Activated naive CD4-positive, alpha-beta T cell treated with anti-CD3 and anti-CD28 coated beads, Interleukin-2, amount 50 U/mL, for 72 hours (primary cell): ENCODE results near the gene NPTXR. TPM values are rescaled to one million over a fixed set of nuclear protein-coding genes. Genes with fewer than 3 reads are reported as not detected.

Experiments used
- ATAC-seq, 2 donors: fragments of 150-1000 bp; cut with Tn5 transposase; 2 replicates each; pipeline ENCODE4 v1.10.0; 2021; ENCODE audit warnings: mild to moderate bottlenecking in 2 of 2, moderate library complexity in 2 of 2
- DNase-seq, 2 donors: peaks; one replicate each; pipeline ENCODE4 v3.0.0; 2021 to 2022; ENCODE audit warnings: low spot score in 2 of 2
- H3K27ac Mint-ChIP-seq, 2 donors: one replicate each; pipeline ENCODE4 v1.8.0; 2022; ENCODE audit warnings: mild to moderate bottlenecking in 2 of 2, mixed read lengths in 2 of 2
- H3K36me3 Mint-ChIP-seq, 2 donors: one replicate each; pipeline ENCODE4 v1.8.0; 2022; ENCODE audit warnings: mixed read lengths in 2 of 2
- H3K9me3 Mint-ChIP-seq, 2 donors: one replicate each; pipeline ENCODE4 v1.8.0; 2022; ENCODE audit warnings: mixed read lengths in 2 of 2
- total RNA-seq, 2 donors: library from RNA; stranded (reverse); gene quantifications; one replicate each; pipeline ENCODE4 v1.2.3, GENCODE V29; 2022

The NPTXR gene
- total RNA-seq: 1 to 10 TPM in 1 of 2 donors, under 1 TPM in 1; 0.75 to 1.1 TPM

DNA sequence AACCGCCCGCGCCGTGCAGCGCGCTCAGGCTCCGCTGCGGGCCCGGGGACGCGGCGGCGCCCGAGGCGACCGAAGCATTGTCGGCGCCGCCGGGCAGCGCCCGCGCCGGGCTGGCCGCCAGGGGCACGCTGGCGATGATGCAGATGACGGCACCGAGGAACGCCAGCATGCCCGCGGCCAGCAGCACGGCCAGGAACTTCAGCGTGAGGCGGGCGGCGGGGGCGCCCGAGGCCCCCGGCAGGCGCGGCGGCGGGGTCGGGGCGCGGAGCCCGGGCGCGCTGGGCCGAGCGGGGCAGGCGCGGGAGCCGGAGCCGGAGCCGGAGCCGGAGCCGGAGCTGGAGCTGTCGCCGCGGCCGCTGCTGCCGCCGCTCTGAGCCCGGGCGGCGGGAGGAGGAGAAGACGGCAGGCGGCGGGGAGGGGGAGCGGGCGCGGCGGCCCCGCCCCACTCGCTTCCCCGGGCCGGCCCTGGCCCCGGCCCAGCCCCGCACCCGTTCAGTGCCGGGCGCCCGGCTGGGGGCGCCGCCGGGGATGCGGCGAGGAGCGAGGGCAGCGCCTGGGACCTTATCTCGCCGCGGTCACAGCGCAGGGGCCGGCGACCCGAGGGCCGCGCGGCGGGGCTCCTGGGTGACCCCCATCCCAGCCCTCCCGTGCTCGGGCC, at the start of gene NPTXR:
TSS of gene NPTXR (minus strand) at position 372 of the 658 bp plus-strand sequence.
- peak in 1 of 2 donors; percentile 30 for DNase-seq
- Mint-ChIP-seq H3K9me3 (no peaks in the 10 kb centered on the region), H3K36me3 (no peaks in the 10 kb centered on the region), H3K27ac (no peak within 1 kb of the TSS)
- ATAC-seq: peak; percentile 66 to 70

DNA sequence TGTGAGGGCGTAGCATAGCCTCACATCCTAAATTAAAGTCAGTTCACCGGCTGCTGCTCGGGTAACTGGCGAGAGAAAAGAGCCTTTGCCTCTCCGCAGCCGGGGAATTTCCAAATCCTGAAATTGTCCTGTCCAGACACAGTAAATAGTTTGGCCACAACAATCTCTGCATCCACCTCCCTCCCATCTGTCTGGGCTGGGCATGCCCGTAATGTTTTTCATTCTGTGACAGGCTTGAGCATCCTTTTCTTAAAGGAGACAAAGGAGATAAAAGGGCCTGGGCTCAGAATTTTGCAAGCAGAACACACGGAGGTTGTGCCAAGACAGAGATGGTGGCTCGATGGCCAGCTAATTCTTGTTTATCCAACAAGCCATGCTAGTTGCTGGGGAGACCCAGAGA, 47.4 kb upstream of the NPTXR start:
- Mint-ChIP-seq H3K9me3 (no peaks in the 10 kb centered on the region), H3K36me3 (no peaks in the 10 kb centered on the region)

DNA sequence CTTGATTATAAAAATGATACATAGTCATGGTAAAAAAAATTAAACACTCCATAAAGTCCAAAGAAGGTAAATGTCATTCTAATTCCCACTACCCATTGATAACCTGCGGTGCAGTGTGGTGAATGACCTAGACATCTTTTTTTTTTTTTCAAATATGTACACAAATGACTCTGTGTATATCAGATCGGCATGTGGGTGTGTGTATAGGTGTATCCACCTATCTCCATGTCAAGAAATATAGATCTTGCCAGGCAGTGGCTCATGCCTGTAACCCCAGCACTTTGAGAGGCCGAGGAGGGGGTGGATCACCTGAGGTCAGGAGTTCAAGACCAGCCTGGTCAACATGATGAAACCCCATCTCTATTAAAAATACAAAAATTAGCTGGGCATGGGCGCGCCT, 46.5 kb upstream of the NPTXR start:
- no peak overlapping the region for H3K27ac Mint-ChIP-seq
- H3K36me3 Mint-ChIP-seq: no peaks in the 10 kb centered on the region
- no peaks in the 10 kb centered on the region for H3K9me3 Mint-ChIP-seq
- no peak for DNase-seq
- ATAC-seq: no peak

More for the DNA sequence above, 47.4 kb upstream of the NPTXR start:
- DNase-seq: no peak
- no peak for ATAC-seq
- H3K27ac Mint-ChIP-seq: no peak overlapping the region

DNA sequence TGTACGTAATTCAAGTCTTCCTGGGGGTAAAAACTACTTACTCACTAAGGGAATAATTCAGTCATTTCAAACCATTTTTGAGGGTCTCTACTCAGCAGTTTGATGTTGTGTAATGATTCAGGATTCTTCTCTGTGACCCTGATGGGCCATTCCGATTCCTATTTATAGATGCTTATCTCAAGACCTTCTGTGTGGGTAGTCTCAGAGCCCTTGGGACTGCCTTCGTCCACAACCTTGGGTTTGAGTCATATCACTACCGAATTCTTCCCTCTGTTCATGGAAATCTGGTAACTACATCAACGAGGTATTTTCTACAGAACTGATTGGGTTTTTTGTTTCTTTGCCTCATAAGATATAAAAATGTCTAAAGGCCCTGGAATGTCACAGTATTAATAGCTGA, 42.5 kb upstream of the NPTXR start:
- Mint-ChIP-seq H3K27ac (no peak overlapping the region), H3K9me3 (no peaks in the 10 kb centered on the region), H3K36me3 (no peaks in the 10 kb centered on the region)
- DNase-seq (no peak), ATAC-seq (no peak)

DNA sequence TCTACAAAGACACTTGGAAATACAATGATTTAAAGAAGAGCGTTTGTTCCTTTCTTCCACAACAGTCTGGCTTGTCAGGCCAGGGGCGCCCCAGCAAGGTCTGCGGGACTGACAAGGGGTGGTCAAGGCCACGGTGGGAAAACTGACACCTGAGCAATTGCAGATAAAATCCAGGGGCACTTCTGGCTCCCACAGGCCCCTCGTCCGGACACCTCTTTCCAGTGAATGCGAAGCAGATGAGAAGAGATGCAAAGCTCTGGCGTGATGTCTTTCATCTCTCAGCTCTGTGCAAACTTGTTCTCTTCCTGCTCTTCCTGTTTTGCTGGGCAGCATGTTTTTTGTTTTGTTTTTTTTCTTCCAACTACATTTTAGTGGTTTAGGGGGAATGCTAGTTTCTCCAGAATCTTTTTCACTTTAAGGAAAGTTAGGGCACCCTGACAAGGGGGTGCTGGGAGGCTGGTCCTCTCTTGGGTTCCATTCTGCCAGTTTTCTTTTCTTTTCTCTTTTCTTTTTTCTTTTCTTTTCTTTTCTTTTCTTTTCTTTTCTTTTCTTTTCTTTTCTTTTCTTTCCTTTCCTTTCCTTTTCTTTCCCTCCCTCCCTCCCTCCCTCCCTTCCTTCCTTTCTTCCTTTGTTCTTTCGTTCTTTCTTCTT, 39.3 kb upstream of the NPTXR start:
- H3K36me3 Mint-ChIP-seq: no peaks in the 10 kb centered on the region
- peak overlapping the region in 1 of 2 donors; percentile 63 for H3K27ac Mint-ChIP-seq
- ATAC-seq (no peak), DNase-seq (no peak)
- H3K9me3 Mint-ChIP-seq: no peaks in the 10 kb centered on the region

DNA sequence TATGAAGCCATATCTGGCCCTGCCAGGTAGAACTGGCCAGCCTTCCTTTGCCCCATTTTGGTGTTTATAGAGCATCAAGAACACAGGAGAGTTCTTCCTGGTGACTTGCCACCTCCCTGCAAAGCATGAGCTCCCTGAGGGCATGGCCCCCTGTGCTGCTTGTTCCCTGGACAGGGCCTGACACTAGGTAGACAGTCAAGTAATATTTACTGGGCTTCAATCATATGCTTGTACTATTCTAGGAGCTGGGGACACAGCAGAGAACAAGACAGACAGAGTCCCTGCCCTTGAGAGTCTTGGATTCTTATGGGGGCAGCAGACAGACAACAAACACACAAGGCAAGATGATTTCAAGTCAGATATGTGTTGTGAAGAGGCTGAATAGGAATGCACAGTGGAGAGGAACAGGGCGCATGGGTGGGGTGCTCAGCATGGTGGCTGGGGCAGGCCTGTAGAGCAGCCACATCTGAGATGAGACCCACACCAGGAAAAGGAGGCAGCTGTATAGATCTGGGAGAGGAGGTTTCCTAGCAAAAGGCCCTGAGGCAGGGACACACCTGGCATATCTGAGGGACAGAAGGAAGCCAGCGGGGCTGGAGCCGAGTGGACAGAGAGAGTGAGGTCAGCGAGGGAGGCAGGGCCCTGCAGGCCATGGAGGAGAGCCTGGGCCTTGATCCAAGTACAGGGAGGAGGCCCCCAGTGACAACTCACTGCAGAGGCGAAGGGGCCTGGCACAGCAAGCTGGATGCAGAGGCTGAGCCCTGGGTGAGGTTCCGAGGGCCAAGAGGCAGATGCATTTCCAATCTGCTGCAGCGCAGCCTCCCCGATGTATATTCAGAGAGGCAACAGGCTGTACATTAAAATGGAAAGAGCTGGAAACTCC, 38.4 kb upstream of the NPTXR start:
- no peaks in the 10 kb centered on the region for H3K36me3 Mint-ChIP-seq
- ATAC-seq (no peak), DNase-seq (no peak)
- H3K27ac Mint-ChIP-seq: no peak overlapping the region
- no peaks in the 10 kb centered on the region for H3K9me3 Mint-ChIP-seq

DNA sequence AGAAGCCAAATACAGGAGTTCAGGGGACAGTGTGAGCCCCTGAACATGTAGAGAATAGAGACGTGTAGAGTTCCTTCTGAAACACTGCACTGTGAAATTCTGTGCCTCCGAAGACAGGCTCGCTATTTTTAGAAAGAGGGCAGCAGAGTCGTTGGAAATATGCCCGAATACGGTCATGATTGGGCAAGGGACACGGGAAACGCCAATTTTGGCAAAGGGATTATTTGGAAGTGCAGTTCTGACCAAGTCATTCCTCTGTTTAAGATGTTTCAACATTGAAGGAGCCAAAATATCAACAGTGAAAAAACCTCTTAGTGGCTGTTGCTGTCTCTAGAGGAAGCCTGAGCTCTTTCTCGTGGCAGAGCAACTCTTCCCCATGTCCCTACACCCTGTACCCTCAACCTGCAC, 37.6 kb upstream of the NPTXR start:
- Mint-ChIP-seq H3K36me3 (no peaks in the 10 kb centered on the region), H3K9me3 (no peaks in the 10 kb centered on the region), H3K27ac (no peak overlapping the region)
- ATAC-seq: no peak
- no peak for DNase-seq

DNA sequence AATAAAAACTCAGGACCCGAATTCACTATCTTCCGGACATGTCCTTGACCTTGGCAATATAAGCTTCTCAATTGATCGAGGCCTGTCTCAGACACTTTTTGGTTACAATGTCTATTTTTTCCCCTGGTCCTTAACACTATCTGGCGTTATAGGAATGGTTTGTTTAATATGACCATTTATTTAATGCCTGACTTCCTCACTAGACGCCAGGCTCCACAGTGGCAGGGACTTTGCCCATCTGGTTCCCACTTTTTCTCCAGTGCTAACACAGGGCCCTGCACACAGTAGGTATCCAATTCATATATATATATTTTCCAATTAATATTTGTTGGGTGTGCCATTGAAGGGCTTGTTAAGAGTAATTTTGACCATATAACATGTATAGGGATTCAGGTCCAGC, 36.1 kb upstream of the NPTXR start:
- no peaks in the 10 kb centered on the region for H3K36me3 Mint-ChIP-seq
- H3K27ac Mint-ChIP-seq: no peak overlapping the region
- ATAC-seq (no peak), DNase-seq (no peak)
- H3K9me3 Mint-ChIP-seq: no peaks in the 10 kb centered on the region

DNA sequence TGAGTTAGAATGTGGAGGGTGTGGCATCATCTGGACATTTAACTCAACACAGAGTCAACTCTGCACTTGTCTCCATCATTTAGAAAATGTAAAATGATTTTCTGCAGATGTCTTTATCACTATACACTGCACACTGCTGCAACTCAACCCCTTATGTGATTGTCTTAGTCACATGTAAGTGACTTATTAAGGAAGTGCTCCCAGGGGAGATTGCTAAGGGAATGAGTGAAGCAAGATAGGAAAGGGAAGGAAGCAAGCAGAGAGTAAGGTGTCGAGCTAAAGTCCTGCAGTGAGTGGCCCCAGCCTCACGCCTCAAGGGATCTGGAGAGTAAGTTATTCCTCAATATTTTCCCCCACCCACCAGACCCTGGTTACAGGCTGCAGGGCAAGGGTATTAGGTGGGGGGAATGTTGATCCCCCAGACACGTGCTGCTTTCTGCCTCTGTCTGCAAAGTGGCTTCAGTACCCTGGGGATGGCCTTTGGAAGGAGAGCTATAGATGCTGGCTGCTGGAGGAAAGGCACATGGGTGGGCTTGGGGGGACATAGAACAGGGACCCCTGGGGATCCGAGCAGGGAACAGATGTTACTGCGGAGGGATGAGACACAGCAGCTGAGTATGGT, 35.4 kb upstream of the NPTXR start:
- DNase-seq: no peak
- ATAC-seq: no peak
- Mint-ChIP-seq H3K9me3 (no peaks in the 10 kb centered on the region), H3K27ac (no peak overlapping the region), H3K36me3 (no peaks in the 10 kb centered on the region)

- DNase-seq: no peak
- no peak for ATAC-seq
- H3K36me3 Mint-ChIP-seq: no peaks in the 10 kb centered on the region
- H3K9me3 Mint-ChIP-seq: no peaks in the 10 kb centered on the region
- H3K27ac Mint-ChIP-seq: no peak overlapping the region
Measured at GRCh38 chr22:38878001-38878400, 34.2 kb upstream of the NPTXR start.

- Mint-ChIP-seq H3K27ac (peak overlapping the region; percentile 83 to 87), H3K9me3 (no peaks in the 10 kb centered on the region), H3K36me3 (peaks cover 14 to 19% of the 10 kb centered on the region in 2 donors)
- DNase-seq (no peak), ATAC-seq (no peak)
Measured at GRCh38 chr22:38874529-38875222, 30.8 kb upstream of the NPTXR start.

DNA sequence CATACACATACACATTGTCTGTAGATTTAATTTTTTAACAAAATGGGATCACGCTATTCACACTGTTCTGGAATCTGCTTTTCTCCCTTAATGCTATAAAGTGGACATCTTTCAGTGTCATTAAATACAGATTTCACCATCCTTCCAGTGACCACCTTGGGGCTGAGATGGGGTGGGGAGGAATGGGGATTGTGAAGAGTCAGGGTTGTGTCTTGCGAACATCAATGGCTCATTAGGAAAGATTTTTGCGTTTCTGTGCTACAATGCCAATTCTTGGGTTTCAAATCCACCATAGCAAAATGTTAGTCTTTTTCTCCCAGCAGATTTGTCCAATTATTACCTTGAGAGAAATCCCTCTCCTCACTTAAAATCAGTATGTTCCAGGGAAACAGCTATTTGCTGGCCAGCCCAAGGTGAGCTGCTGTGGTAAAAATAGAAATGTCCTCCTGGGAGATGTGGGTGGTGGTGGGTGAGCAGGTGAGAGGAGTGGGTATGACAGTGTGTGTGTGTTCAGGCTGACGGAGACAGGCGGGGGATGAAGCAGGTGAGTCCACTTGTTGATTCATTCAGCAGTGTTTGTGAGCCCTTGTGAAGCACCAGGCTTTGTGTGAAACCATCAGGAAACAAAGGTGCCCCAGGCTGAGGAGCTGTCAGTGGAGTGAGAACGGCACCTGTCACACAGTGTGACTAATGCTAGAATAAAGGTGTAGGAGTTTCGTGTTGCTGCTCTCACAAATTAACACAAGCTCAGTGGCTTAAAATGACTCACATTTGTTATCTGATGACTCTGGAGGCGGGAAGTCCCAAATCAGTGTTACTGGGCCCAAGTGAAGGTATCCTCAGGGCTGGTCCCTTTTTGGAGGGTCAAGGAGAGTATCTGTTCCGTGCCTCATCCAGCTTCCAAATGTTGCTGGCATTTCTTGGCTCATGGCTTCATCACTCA, 29.9 kb upstream of the NPTXR start:
- Mint-ChIP-seq H3K36me3 (peaks cover 14 to 20% of the 10 kb centered on the region in 2 donors), H3K27ac (peak overlapping the region; percentile 83 to 87), H3K9me3 (no peaks in the 10 kb centered on the region)
- peak; percentile 89 for ATAC-seq
- DNase-seq: peak; percentile 76 to 86

DNA sequence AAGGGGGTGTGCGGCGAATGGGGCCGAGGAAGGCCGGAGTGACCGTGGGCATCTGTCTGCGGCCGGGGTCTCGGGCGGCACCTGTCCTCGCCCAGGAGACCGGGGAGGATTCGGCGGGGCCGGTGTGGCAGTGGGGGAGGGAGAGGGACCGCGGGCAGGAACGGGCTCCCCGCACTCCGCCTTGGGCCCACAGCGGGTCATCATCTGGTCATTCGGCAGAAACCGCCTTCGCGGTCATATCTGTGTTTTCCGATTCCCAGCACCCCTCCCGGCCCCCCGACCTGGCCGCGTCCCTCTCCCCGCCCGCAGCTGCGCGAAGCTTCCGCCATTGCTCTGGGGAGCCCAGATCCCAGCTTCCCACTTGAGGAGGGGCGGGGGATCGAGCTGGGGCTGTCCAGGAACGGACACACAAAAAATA, 29.0 kb upstream of the NPTXR start:
- H3K27ac Mint-ChIP-seq: peak overlapping the region; percentile 83 to 92
- ATAC-seq (no peak), DNase-seq (no peak)
- H3K36me3 Mint-ChIP-seq: peaks cover 14 to 20% of the 10 kb centered on the region in 2 donors
- no peaks in the 10 kb centered on the region for H3K9me3 Mint-ChIP-seq

- DNase-seq (peak; percentile 91 to 96), ATAC-seq (peak; percentile 51 to 61)
- Mint-ChIP-seq H3K9me3 (no peaks in the 10 kb centered on the region), H3K27ac (peak within 1 kb of the TSS; percentile 92), H3K36me3 (peaks cover 14 to 20% of the 10 kb centered on the region in 2 donors)
Measured at GRCh38 chr22:38872172-38872830, 28.5 kb upstream of the NPTXR start, which contains the start of gene CBX6. CBX6 (minus strand) TSS chr22:38872216; CDS start chr22:38872190, 26 bp downstream.
